HepG2 (cell line): ENCODE data around the gene PTPRD. TPM values are rescaled to one million over a fixed set of nuclear protein-coding genes. Genes with fewer than 3 reads are reported as not detected.

ENCODE experiments used
- ATAC-seq: fragments of 200-7000 bp; cut with Tn5 transposase; 3 replicates; pipeline ENCODE4 v1.9.1; 2020; ENCODE audit warnings: mild to moderate bottlenecking, moderate library complexity
- BruUV-seq: library from RNA; stranded (reverse); fragments of 400-500 nt; replicated peaks from 2 replicates; lab custom pipeline; 2021; lab: Mats Ljungman, UMichigan
- CTCF ChIA-PET: fragments of 300-600 bp; formaldehyde crosslinking; extraction: SDS; loops from one replicate; lab custom pipeline; 2021; ENCODE audit warnings: low total read pairs, inconsistent platforms, low intra/inter-chr PET ratio; lab: Yijun Ruan, JAX
- POLR2A ChIA-PET: fragments of 350-600 bp; sonication (Branson Sonifier 250); formaldehyde crosslinking; loops from one replicate; lab custom pipeline; 2020; ENCODE audit warnings: antibody characterized with exemption, inconsistent platforms; lab: Yijun Ruan, JAX
- DNase-seq: peaks from one replicate; pipeline ENCODE4 v3.0.0-alpha.2; 2015; ENCODE audit warnings: low spot score
- FAIRE-seq: peaks from 3 replicates; lab custom pipeline; 2011; peaks lifted over from hg19 to GRCh38; lab: Jason Lieb, UNC
- H2AFZ ChIP-seq: one replicate; pipeline ENCODE4 v1.6.1; 2011; ENCODE audit warnings: low read length, inconsistent platforms
- H3K27ac ChIP-seq: fragments of 300-600 bp; 3 replicates; pipeline ENCODE4 v1.8.0; 2011; ENCODE audit warnings: mixed run types, mild to moderate bottlenecking, mixed read lengths, low read length, inconsistent platforms; ENCODE audit not compliant: insufficient read depth; ENCODE audit errors: extremely low read length
- H3K27me3 ChIP-seq, 2 experiments: fragments of 200-600 bp in 1 of 2; 2 replicates in 1 of 2; 3 replicates in 1 of 2; pipeline versions ENCODE4 v1.6.0 to v1.8.0; 2011; ENCODE audit warnings: low read length in 2 of 2, mild to moderate bottlenecking in 2 of 2, moderate library complexity in 2 of 2, inconsistent platforms in 1 of 2; ENCODE audit not compliant: insufficient read depth in 2 of 2, control insufficient read depth in 1 of 2
- H3K36me3 ChIP-seq, 2 experiments: fragments of 200-600 bp in 1 of 2; replicated peaks in 1 of 2; 2 replicates in 1 of 2; 3 replicates in 1 of 2; pipeline versions ENCODE4 v1.5.1 to v1.8.0; 2011; ENCODE audit warnings: low read length in 2 of 2, inconsistent platforms in 1 of 2; ENCODE audit not compliant: insufficient read depth in 2 of 2, control insufficient read depth in 1 of 2
- H3K4me1 ChIP-seq: 2 replicates; pipeline ENCODE4 v1.5.1; 2012; ENCODE audit warnings: low read length, inconsistent platforms; ENCODE audit not compliant: insufficient read depth
- H3K4me2 ChIP-seq: 2 replicates; pipeline ENCODE4 v1.6.0; 2011; ENCODE audit warnings: low read depth, low read length, inconsistent platforms
- H3K4me3 ChIP-seq, 3 experiments: fragments of 200-600 bp in 1 of 3; sonication (generic), shearing (Covaris generic) in 1 of 3; replicated peaks in 1 of 3; 2 replicates each; pipeline ENCODE4 v1.5.1; 2011 to 2016; ENCODE audit warnings: low read length in 3 of 3, inconsistent platforms in 2 of 3, low read depth in 2 of 3, mild to moderate bottlenecking in 2 of 3, control low read depth in 1 of 3, mixed read lengths in 1 of 3; ENCODE audit not compliant: insufficient read depth in 1 of 3
- H3K79me2 ChIP-seq: one replicate; pipeline ENCODE4 v1.6.1; 2011; ENCODE audit warnings: low read length, inconsistent platforms; ENCODE audit not compliant: insufficient read depth
- H3K9ac ChIP-seq: 2 replicates; pipeline ENCODE4 v1.6.0; 2011; ENCODE audit warnings: mild to moderate bottlenecking, low read depth, low read length, inconsistent platforms; ENCODE audit not compliant: insufficient read depth
- H3K9me3 ChIP-seq: 2 replicates; pipeline ENCODE4 v1.5.1; 2012; ENCODE audit warnings: mild to moderate bottlenecking, low read length
- H4K20me1 ChIP-seq: 2 replicates; pipeline ENCODE4 v1.6.0; 2011; ENCODE audit warnings: inconsistent platforms, mild to moderate bottlenecking, low read length, moderate library complexity; ENCODE audit not compliant: insufficient read depth
- HNF1A ChIP-seq, 2 experiments: sonication (generic) in 1 of 2; formaldehyde crosslinking in 1 of 2; IDR thresholded peaks; 2 replicates each; pipeline versions ENCODE4 v1.4.0 to v1.6.1; 2016 to 2020; ENCODE audit warnings: borderline replicate concordance in 1 of 2, low read depth in 1 of 2, mild to moderate bottlenecking in 1 of 2, missing genetic modification reagents in 1 of 2
- KIAA2018 ChIP-seq: sonication (generic); formaldehyde crosslinking; IDR thresholded peaks from 2 replicates; pipeline ENCODE4 v1.5.0; 2020; ENCODE audit warnings: mild to moderate bottlenecking, missing genetic modification reagents, borderline replicate concordance
- SYNCRIP ChIP-seq: fragments of 200-400 bp; formaldehyde crosslinking; IDR thresholded peaks from 2 replicates; pipeline ENCODE4 v1.6.1; 2018; ENCODE audit warnings: mild to moderate bottlenecking, low read depth, low read length; ENCODE audit not compliant: insufficient read depth
- TBL1XR1 ChIP-seq: fragments of 150-350 bp; IDR thresholded peaks from 2 replicates; pipeline ENCODE4 v1.6.1; 2014; ENCODE audit warnings: borderline replicate concordance, low read length; ENCODE audit not compliant: partially characterized antibody
- ZEB1 ChIP-seq: IDR thresholded peaks from 2 replicates; pipeline ENCODE4 v1.6.1; 2012; ENCODE audit warnings: mild to moderate bottlenecking, low read depth, inconsistent platforms; ENCODE audit not compliant: insufficient replicate concordance
- ZNF451 ChIP-seq: sonication (generic); formaldehyde crosslinking; IDR thresholded peaks from 2 replicates; pipeline ENCODE4 v1.5.0; 2020; ENCODE audit warnings: mild to moderate bottlenecking, missing genetic modification reagents
- ZNF557 ChIP-seq: sonication (generic); formaldehyde crosslinking; IDR thresholded peaks from 2 replicates; pipeline ENCODE4 v1.4.0; 2020; ENCODE audit warnings: missing genetic modification reagents
- ZNF782 ChIP-seq: sonication (generic); formaldehyde crosslinking; IDR thresholded peaks from 2 replicates; pipeline ENCODE4 v1.4.0; 2020; ENCODE audit warnings: missing genetic modification reagents, mild to moderate bottlenecking, borderline replicate concordance
- WGBS: methylation state at CpG from one replicate; pipeline ENCODE4 v1.1.6; 2017; ENCODE audit warnings: low lambda C conversion rate; 5-methylcytosine and 5-hydroxymethylcytosine counted together
- in situ Hi-C: cut with HindIII; loops from 2 replicates; pipeline ENCODE4 v1.10.0; 2017; ENCODE audit warnings: low pct_unique_long_range_greater_than_20kb; ENCODE audit not compliant: extremely low pct_ligation_motif_present
- intact Hi-C: fragments of 100-400 bp; cut with micrococcal nuclease; formaldehyde crosslinking; loops from one replicate; pipeline ENCODE4 v1.10.0; 2022; ENCODE audit not compliant: unreplicated experiment
- polyA plus RNA-seq, 8 experiments: library from polyadenylated mRNA; depleted of rRNA in 3 of 8; stranded (reverse) in 7 of 8; unstranded in 1 of 8; fragments of >200 nt; fragmentation: Illumina TruSeq in 4 of 8; extraction: Trizol in 4 of 8; gene quantifications; 2 replicates each; pipeline versions ENCODE4 v1.2.1 to v1.2.3, GENCODE V29; 2011 to 2016; ENCODE audit warnings: low read depth in 4 of 8, missing spikeins in 1 of 8, mixed read lengths in 1 of 8; ENCODE audit not compliant: insufficient read depth in 1 of 8
- total RNA-seq, 5 experiments: library from RNA; depleted of rRNA; stranded (reverse); fragments of >200 nt; fragmentation: Illumina TruSeq; extraction: Trizol; gene quantifications; 2 replicates each; pipeline ENCODE4 v1.2.3, GENCODE V29; 2016; ENCODE audit warnings: low read depth in 1 of 5

Gene PTPRD
- total and polyA plus RNA-seq, 2 of the 13 experiments (the other 11 are each of a cell fraction or from before 2014, with no cell fraction given): 0.05 TPM; not detected in 1

- FAIRE-seq (no peak), ATAC-seq (no peak), DNase-seq (peak; percentile 3)
- no peaks in the 10 kb centered on the region for H4K20me1 ChIP-seq
- no peak overlapping the region for H3K9ac ChIP-seq
- no TSS peak for BruUV-seq
- H3K79me2 ChIP-seq: no peaks in the 10 kb centered on the region
- H3K4me1 ChIP-seq: no peaks in the 10 kb centered on the region
- H3K36me3 ChIP-seq: no peaks in the 10 kb centered on the region
- H3K27me3 ChIP-seq: no peaks in the 10 kb centered on the region
- POLR2A ChIA-PET: no interaction called here
- H3K27ac ChIP-seq: no peak overlapping the region
- H3K9me3 ChIP-seq: no peaks in the 10 kb centered on the region; the same call in 1 of the 2 replicates
- intact Hi-C loops (no loop called here), in situ Hi-C loops (no loop called here)
- H3K4me2 ChIP-seq: no peak overlapping the region
- no peak overlapping the region for H3K4me3 ChIP-seq
- 31% methylated on average over 5 of the region's 5 CpGs for WGBS
- no peak overlapping the region for H2AFZ ChIP-seq
- CTCF ChIA-PET: no interaction called here
- TF ChIP-seq SYNCRIP (no peak), ZNF451 (CRISPR knock-in tag) (no peak), ZEB1 (no peak), ZNF782 (CRISPR knock-in tag) (no peak), ZNF557 (no peak), KIAA2018 (CRISPR knock-in tag) (no peak), HNF1A (IDR thresholded peaks at IDR 0.05; ENCODE audit: low read depth) (no peak), HNF1A (CRISPR knock-in tag; IDR thresholded peaks at IDR 0.05; ENCODE audit: borderline replicate concordance) (no peak), TBL1XR1 (no peak)
These were observed 1054.9 kb downstream of the PTPRD start for GRCh38 chr9:9557804-9558334.
